ENCODE measurements around the gene LAYN.
A peak's percentile ranks its signal among the peaks of the same experiment; 100 is the strongest.

Gene LAYN

GRCh38 chr11:111572581-111572980, 32.1 kb downstream of the LAYN start:
- ATAC-seq, result no peak
- TF ChIP-seq ZFP30 (CRISPR knock-in tag; IDR thresholded peaks at IDR 0.05) (no peak), PATZ1 (CRISPR knock-in tag; IDR thresholded peaks at IDR 0.05; ENCODE audit: borderline replicate concordance) (no peak), CREB5 (CRISPR knock-in tag; IDR thresholded peaks at IDR 0.05; ENCODE audit: low read depth) (no peak), CSRNP3 (CRISPR knock-in tag; IDR thresholded peaks at IDR 0.05) (no peak), OSR1 (CRISPR knock-in tag; IDR thresholded peaks at IDR 0.05) (no peak), TSHZ2 (CRISPR knock-in tag; IDR thresholded peaks at IDR 0.05) (no peak), TOX (CRISPR knock-in tag; IDR thresholded peaks at IDR 0.05; ENCODE audit: borderline replicate concordance) (no peak), ISL1 (CRISPR knock-in tag; IDR thresholded peaks at IDR 0.05) (no peak), ESRRG (CRISPR knock-in tag; IDR thresholded peaks at IDR 0.05) (no peak), BACH2 (CRISPR knock-in tag; IDR thresholded peaks at IDR 0.05; ENCODE audit: borderline replicate concordance) (no peak), GLIS3 (CRISPR knock-in tag; IDR thresholded peaks at IDR 0.05) (no peak), POU6F1 (CRISPR knock-in tag; IDR thresholded peaks at IDR 0.05; ENCODE audit: borderline replicate concordance, low read depth) (no peak), CSDC2 (CRISPR knock-in tag; IDR thresholded peaks at IDR 0.05) (no peak), RARB (CRISPR knock-in tag; IDR thresholded peaks at IDR 0.05) (no peak)

- peak; percentile 62 for ATAC-seq
- TF ChIP-seq ISL1 (CRISPR knock-in tag; IDR thresholded peaks at IDR 0.05) (no peak), TSHZ2 (CRISPR knock-in tag; IDR thresholded peaks at IDR 0.05) (no peak), ZNF8 (CRISPR knock-in tag; IDR thresholded peaks at IDR 0.05) (no peak), ZFP30 (CRISPR knock-in tag; IDR thresholded peaks at IDR 0.05) (no peak), CSDC2 (CRISPR knock-in tag; IDR thresholded peaks at IDR 0.05) (no peak), ZFP3 (CRISPR knock-in tag; IDR thresholded peaks at IDR 0.05) (no peak), CREB5 (CRISPR knock-in tag; IDR thresholded peaks at IDR 0.05; ENCODE audit: low read depth) (no peak), PATZ1 (CRISPR knock-in tag; IDR thresholded peaks at IDR 0.05; ENCODE audit: borderline replicate concordance) (no peak), ZNF565 (CRISPR knock-in tag; conservative IDR thresholded peaks at IDR 0.05; ENCODE audit: low read depth) (no peak), CSRNP3 (CRISPR knock-in tag; IDR thresholded peaks at IDR 0.05) (no peak), SNAI2 (CRISPR knock-in tag; IDR thresholded peaks at IDR 0.05) (no peak), ARNTL (CRISPR knock-in tag; IDR thresholded peaks at IDR 0.05; ENCODE audit: borderline replicate concordance, low read depth) (no peak), PPARA (CRISPR knock-in tag; IDR thresholded peaks at IDR 0.05; ENCODE audit: borderline replicate concordance) (no peak)
Measured at GRCh38 chr11:111573821-111574249, 33.3 kb downstream of the LAYN start.
